Smooth muscle cell (in vitro differentiated cells): ENCODE measurements around the gene TAX1BP1. TPM values are rescaled to one million over a fixed set of nuclear protein-coding genes. Genes with fewer than 3 reads are reported as not detected.

Source experiments
- DNase-seq: peaks from one replicate; lab custom pipeline; 2025; ENCODE audit not compliant: unreplicated experiment; lab: John Stamatoyannopoulos, UW
- H2AFZ ChIP-seq: fragments of 200-600 bp; sonication (generic); 2 replicates; pipeline ENCODE4 v1.6.0; 2016; ENCODE audit warnings: antibody characterized with exemption, low read depth, mild to moderate bottlenecking
- H3F3A ChIP-seq: fragments of 200-600 bp; sonication (generic); 2 replicates; pipeline ENCODE4 v1.6.0; 2017; ENCODE audit warnings: antibody characterized with exemption, low read depth
- H3K27ac ChIP-seq: fragments of 200-600 bp; sonication (generic); 2 replicates; pipeline ENCODE4 v1.5.1; 2016; ENCODE audit warnings: low read depth, mild to moderate bottlenecking
- H3K27me3 ChIP-seq: fragments of 200-600 bp; sonication (generic); 2 replicates; pipeline ENCODE4 v1.6.1; 2016; ENCODE audit warnings: low read depth, mild to moderate bottlenecking
- H3K36me3 ChIP-seq: fragments of 200-600 bp; sonication (generic); 2 replicates; pipeline ENCODE4 v1.5.1; 2016; ENCODE audit warnings: low read depth
- H3K4me1 ChIP-seq: fragments of 200-600 bp; sonication (generic); 2 replicates; pipeline ENCODE4 v1.5.1; 2016; ENCODE audit warnings: low read depth
- H3K4me2 ChIP-seq: fragments of 200-600 bp; sonication (generic); 2 replicates; pipeline ENCODE4 v1.6.0; 2016; ENCODE audit warnings: mild to moderate bottlenecking
- H3K4me3 ChIP-seq: fragments of 200-600 bp; sonication (generic); 2 replicates; pipeline ENCODE4 v1.5.1; 2016; ENCODE audit warnings: mild to moderate bottlenecking
- H3K79me2 ChIP-seq: fragments of 200-600 bp; sonication (generic); 2 replicates; pipeline ENCODE4 v1.6.0; 2016; ENCODE audit warnings: low read depth, mild to moderate bottlenecking
- H3K9ac ChIP-seq: fragments of 200-600 bp; sonication (generic); 2 replicates; pipeline ENCODE4 v1.6.0; 2016; ENCODE audit warnings: low read depth
- H3K9me3 ChIP-seq: fragments of 200-600 bp; sonication (generic); replicated peaks from 2 replicates; pipeline ENCODE4 v1.5.1; 2016; ENCODE audit warnings: low read depth
- H4K20me1 ChIP-seq: fragments of 200-600 bp; sonication (generic); 2 replicates; pipeline ENCODE4 v1.6.0; 2016; ENCODE audit warnings: low read depth
- CTCF ChIP-seq: fragments of 200-600 bp; sonication (generic); IDR thresholded peaks from 2 replicates; pipeline ENCODE4 v1.5.1; 2017; ENCODE audit warnings: borderline replicate concordance, mild to moderate bottlenecking, antibody characterized with exemption; ENCODE audit not compliant: insufficient read depth, poor library complexity, severe bottlenecking
- WGBS: methylation state at CpG from one replicate; pipeline ENCODE4 v1.1.7; 2016; ENCODE audit warnings: low lambda C conversion rate; 5-methylcytosine and 5-hydroxymethylcytosine counted together
- polyA plus RNA-seq: library from polyadenylated mRNA; unstranded; fragments of >200 nt; fragmentation: Nextera tagmentation; extraction: Ambion mirVana; gene quantifications from 2 replicates; pipeline ENCODE4 v1.2.1, GENCODE V29; 2016
- total RNA-seq: library from RNA; depleted of rRNA; stranded (reverse); fragments of >200 nt; gene quantifications from 2 replicates; pipeline ENCODE4 v1.2.3, GENCODE V29; 2014

The TAX1BP1 gene
- total and polyA plus RNA-seq, 2 experiments from 2014 or later, result 80.4 to 81.6 TPM

- no peak for DNase-seq
- TF ChIP-seq CTCF, result no peak
- Histone ChIP-seq H3K79me2 (no peaks in the 10 kb centered on the region), H3K27me3 (no peaks in the 10 kb centered on the region), H4K20me1 (no peaks in the 10 kb centered on the region), H3K27ac (peak overlapping the region; percentile 57), H3K4me1 (peaks cover 6% of the 10 kb centered on the region), H3K36me3 (no peaks in the 10 kb centered on the region), H3K9me3 (no peaks in the 10 kb centered on the region), H3K4me3 (no peak overlapping the region), H3F3A (no peaks in the 10 kb centered on the region), H3K9ac (no peak overlapping the region), H3K4me2 (peak overlapping the region; percentile 13), H2AFZ (no peak overlapping the region)
- 65% methylated on average over 13 of the region's 13 CpGs for WGBS
Measured at GRCh38 chr7:27873981-27874957, 134.3 kb downstream of the TAX1BP1 start.

- Histone ChIP-seq H3K4me1 (peaks cover 6% of the 10 kb centered on the region), H3F3A (no peaks in the 10 kb centered on the region), H3K27me3 (no peaks in the 10 kb centered on the region), H3K9me3 (no peaks in the 10 kb centered on the region), H3K4me3 (no peak overlapping the region), H4K20me1 (no peaks in the 10 kb centered on the region), H3K36me3 (no peaks in the 10 kb centered on the region), H3K9ac (no peak overlapping the region), H3K27ac (no peak overlapping the region), H3K4me2 (no peak overlapping the region), H2AFZ (no peak overlapping the region), H3K79me2 (no peaks in the 10 kb centered on the region)
- TF ChIP-seq CTCF, result no peak
- no peak for DNase-seq
- WGBS, result 98% methylated on average over 9 of the region's 9 CpGs
Measured at GRCh38 chr7:27875061-27875460, 135.1 kb downstream of the TAX1BP1 start.

- Histone ChIP-seq H3K4me1 (peaks cover 6% of the 10 kb centered on the region), H3K27ac (no peak overlapping the region), H3K9me3 (no peaks in the 10 kb centered on the region), H3K36me3 (no peaks in the 10 kb centered on the region), H4K20me1 (no peaks in the 10 kb centered on the region), H3K4me2 (no peak overlapping the region), H2AFZ (no peak overlapping the region), H3K9ac (no peak overlapping the region), H3F3A (no peaks in the 10 kb centered on the region), H3K4me3 (no peak overlapping the region), H3K79me2 (no peaks in the 10 kb centered on the region), H3K27me3 (no peaks in the 10 kb centered on the region)
- DNase-seq, result no peak
- WGBS, result 84% methylated on average over 2 of the region's 2 CpGs
- no peak for TF ChIP-seq CTCF
Measured at GRCh38 chr7:27875832-27876231, 135.9 kb downstream of the TAX1BP1 start.
